NB4 (cell line): ENCODE data around the gene OSBP2.

Experiments
- MAX ChIP-seq: IDR thresholded peaks from 2 replicates; pipeline ENCODE4 v1.6.1; 2011; ENCODE audit warnings: low read depth, low read length
- MYC ChIP-seq: IDR thresholded peaks from 2 replicates; pipeline ENCODE4 v1.6.1; 2011; ENCODE audit warnings: low read depth, low read length
- POLR2A ChIP-seq: IDR thresholded peaks from 2 replicates; pipeline ENCODE4 v1.6.1; 2011; ENCODE audit warnings: mild to moderate bottlenecking; ENCODE audit not compliant: insufficient read length; ENCODE audit errors: extremely low read depth
- TF ChIP-seq, protein P1 (sequence below): IDR thresholded peaks from one replicate; pipeline ENCODE4 v1.5.1; 2012; ENCODE audit warnings: low read depth, low read length

DNA sequence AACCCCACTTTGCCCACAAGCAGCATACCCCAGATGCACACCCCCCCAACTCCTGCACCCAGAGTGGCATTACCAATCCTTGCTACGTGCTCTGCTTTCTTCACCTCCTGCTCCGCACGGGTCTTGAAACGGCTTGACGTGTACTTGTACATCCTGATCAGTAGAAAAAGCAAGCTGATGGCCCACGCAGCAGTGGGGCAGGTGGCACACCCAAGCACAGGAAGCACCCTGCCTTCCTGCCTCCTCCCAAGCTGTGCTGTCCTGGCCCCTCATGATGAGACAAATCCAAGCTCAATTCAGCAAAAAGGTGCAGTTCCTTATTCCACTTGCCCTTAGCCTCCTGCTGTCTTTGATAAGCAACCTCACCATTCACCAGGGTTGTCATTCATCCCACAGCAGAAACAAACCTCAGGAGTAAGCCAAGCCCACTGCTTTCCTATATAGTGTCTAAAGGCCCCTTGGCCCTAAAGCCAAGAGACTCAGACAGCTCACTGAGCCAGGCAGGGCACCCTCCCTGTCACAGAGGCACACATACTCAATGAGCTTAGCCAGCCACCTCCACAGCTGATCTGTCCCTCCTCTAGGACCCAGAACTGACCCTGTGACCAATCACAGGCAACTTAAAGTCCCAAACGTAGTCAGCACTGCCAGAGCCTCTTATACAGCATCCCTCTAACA, 246.2 kb downstream of the OSBP2 start:
- TF ChIP-seq, protein P1, sequence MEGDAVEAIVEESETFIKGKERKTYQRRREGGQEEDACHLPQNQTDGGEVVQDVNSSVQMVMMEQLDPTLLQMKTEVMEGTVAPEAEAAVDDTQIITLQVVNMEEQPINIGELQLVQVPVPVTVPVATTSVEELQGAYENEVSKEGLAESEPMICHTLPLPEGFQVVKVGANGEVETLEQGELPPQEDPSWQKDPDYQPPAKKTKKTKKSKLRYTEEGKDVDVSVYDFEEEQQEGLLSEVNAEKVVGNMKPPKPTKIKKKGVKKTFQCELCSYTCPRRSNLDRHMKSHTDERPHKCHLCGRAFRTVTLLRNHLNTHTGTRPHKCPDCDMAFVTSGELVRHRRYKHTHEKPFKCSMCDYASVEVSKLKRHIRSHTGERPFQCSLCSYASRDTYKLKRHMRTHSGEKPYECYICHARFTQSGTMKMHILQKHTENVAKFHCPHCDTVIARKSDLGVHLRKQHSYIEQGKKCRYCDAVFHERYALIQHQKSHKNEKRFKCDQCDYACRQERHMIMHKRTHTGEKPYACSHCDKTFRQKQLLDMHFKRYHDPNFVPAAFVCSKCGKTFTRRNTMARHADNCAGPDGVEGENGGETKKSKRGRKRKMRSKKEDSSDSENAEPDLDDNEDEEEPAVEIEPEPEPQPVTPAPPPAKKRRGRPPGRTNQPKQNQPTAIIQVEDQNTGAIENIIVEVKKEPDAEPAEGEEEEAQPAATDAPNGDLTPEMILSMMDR: no peak
- TF ChIP-seq POLR2A (no peak), MYC (no peak), MAX (no peak)
